Measurements from ENCODE around the gene CDH4.

The CDH4 gene

GRCh38 chr20:61731363-61732181 is 479.5 kb downstream of the CDH4 start:
- TF ChIP-seq REST (IDR thresholded peaks at IDR 0.05; ENCODE audit: insufficient replicate concordance, low read depth): no peak
- no peak for TF ChIP-seq GABPA (IDR thresholded peaks at IDR 0.05; ENCODE audit: low read depth)
- no peak for TF ChIP-seq POLR2AphosphoS5 (IDR thresholded peaks at IDR 0.05; ENCODE audit: low read depth)
- no peak for TF ChIP-seq SPI1 (IDR thresholded peaks at IDR 0.05; ENCODE audit: borderline replicate concordance, low read depth)
- no peak for TF ChIP-seq CTCF (IDR thresholded peaks at IDR 0.05; ENCODE audit: insufficient read depth, low read length)
- Histone ChIP-seq H3K27ac (replicated peaks) (no peak overlapping the region), H3K4me3 (replicated peaks; ENCODE audit: insufficient read depth, low read length) (no peak overlapping the region), H3K27me3 (ENCODE audit: insufficient read depth, poor library complexity, severe bottlenecking) (peaks cover 8% of the 10 kb centered on the region)
- no peak for DNase-seq (ENCODE audit: low read depth in 1 of 2, low spot score in 1 of 2)

- TF ChIP-seq GABPA (IDR thresholded peaks at IDR 0.05; ENCODE audit: low read depth): no peak
- TF ChIP-seq REST (IDR thresholded peaks at IDR 0.05; ENCODE audit: insufficient replicate concordance, low read depth): no peak
- no peak for TF ChIP-seq POLR2AphosphoS5 (IDR thresholded peaks at IDR 0.05; ENCODE audit: low read depth)
- TF ChIP-seq SPI1 (IDR thresholded peaks at IDR 0.05; ENCODE audit: borderline replicate concordance, low read depth): no peak
- no peak for TF ChIP-seq CTCF (IDR thresholded peaks at IDR 0.05; ENCODE audit: insufficient read depth, low read length)
- DNase-seq (ENCODE audit: low read depth in 1 of 2, low spot score in 1 of 2): no peak
Observed at GRCh38 chr20:61732511-61733210, 480.6 kb downstream of the CDH4 start.

GRCh38 chr20:61733216-61733615 is 481.2 kb downstream of the CDH4 start:
- H3K4me3 ChIP-seq (replicated peaks; ENCODE audit: insufficient read depth, low read length): no peak overlapping the region
- no peak for DNase-seq (ENCODE audit: low read depth in 1 of 2, low spot score in 1 of 2)
- H3K27ac ChIP-seq (replicated peaks): no peak overlapping the region
- H3K27me3 ChIP-seq (ENCODE audit: insufficient read depth, poor library complexity, severe bottlenecking): peaks cover 8% of the 10 kb centered on the region
- TF ChIP-seq CTCF (IDR thresholded peaks at IDR 0.05; ENCODE audit: insufficient read depth, low read length) (no peak), REST (IDR thresholded peaks at IDR 0.05; ENCODE audit: insufficient replicate concordance, low read depth) (no peak), SPI1 (IDR thresholded peaks at IDR 0.05; ENCODE audit: borderline replicate concordance, low read depth) (no peak), GABPA (IDR thresholded peaks at IDR 0.05; ENCODE audit: low read depth) (no peak), POLR2AphosphoS5 (IDR thresholded peaks at IDR 0.05; ENCODE audit: low read depth) (no peak)

More at GRCh38 chr20:61732511-61733210, 480.6 kb downstream of the CDH4 start:
- H3K27ac ChIP-seq (replicated peaks): no peak overlapping the region
- H3K27me3 ChIP-seq (ENCODE audit: insufficient read depth, poor library complexity, severe bottlenecking): peaks cover 8% of the 10 kb centered on the region
- no peak overlapping the region for H3K4me3 ChIP-seq (replicated peaks; ENCODE audit: insufficient read depth, low read length)
